DOHH2 (cell line): Measurements from ENCODE around the gene GPR176.

ENCODE experiments used
- H3F3A ChIP-seq: fragments of 200-600 bp; sonication (generic), shearing (Covaris generic); 2 replicates; pipeline ENCODE4 v1.6.0; 2016; ENCODE audit warnings: antibody characterized with exemption, mild to moderate bottlenecking; ENCODE audit not compliant: control insufficient read depth, insufficient read depth
- H3K27ac ChIP-seq: fragments of 200-600 bp; sonication (generic); 2 replicates; pipeline ENCODE4 v1.5.1; 2014; ENCODE audit warnings: low read depth, mild to moderate bottlenecking, low read length, moderate library complexity
- H3K27me3 ChIP-seq: fragments of 200-600 bp; sonication (generic); 2 replicates; pipeline ENCODE4 v1.6.1; 2014; ENCODE audit warnings: mild to moderate bottlenecking, low read length, mixed read lengths; ENCODE audit not compliant: control insufficient read depth
- H3K36me3 ChIP-seq: fragments of 200-600 bp; sonication (generic); 2 replicates; pipeline ENCODE4 v1.6.1; 2014; ENCODE audit warnings: mild to moderate bottlenecking, low read length, moderate library complexity, mixed read lengths; ENCODE audit not compliant: control insufficient read depth
- H3K4me1 ChIP-seq: fragments of 200-600 bp; sonication (generic); 2 replicates; pipeline ENCODE4 v1.6.1; 2014; ENCODE audit warnings: mild to moderate bottlenecking, low read length, mixed read lengths; ENCODE audit not compliant: control insufficient read depth
- H3K4me2 ChIP-seq: fragments of 200-600 bp; sonication (generic); 2 replicates; pipeline ENCODE4 v1.6.0; 2014; ENCODE audit warnings: mild to moderate bottlenecking, low read length, moderate library complexity
- H3K4me3 ChIP-seq: fragments of 200-600 bp; sonication (generic); 2 replicates; pipeline ENCODE4 v1.5.1; 2014; ENCODE audit warnings: mild to moderate bottlenecking, low read length, mixed read lengths
- H3K79me2 ChIP-seq: fragments of 200-600 bp; sonication (generic); 2 replicates; pipeline ENCODE4 v1.6.1; 2014; ENCODE audit warnings: mild to moderate bottlenecking, low read length, mixed read lengths; ENCODE audit not compliant: control insufficient read depth
- H3K9me2 ChIP-seq: fragments of 200-600 bp; sonication (generic); replicated peaks from 2 replicates; pipeline ENCODE4 v1.6.1; 2014; ENCODE audit warnings: mild to moderate bottlenecking, low read length, mixed read lengths; ENCODE audit not compliant: control insufficient read depth
- H3K9me3 ChIP-seq: fragments of 200-600 bp; sonication (generic); 2 replicates; pipeline ENCODE4 v1.6.1; 2014; ENCODE audit warnings: antibody characterized with exemption, low read length, mixed read lengths; ENCODE audit not compliant: control insufficient read depth, insufficient read depth
- H4K20me1 ChIP-seq: fragments of 200-600 bp; sonication (generic); 2 replicates; pipeline ENCODE4 v1.6.0; 2014; ENCODE audit warnings: low read depth, mild to moderate bottlenecking, antibody characterized with exemption, low read length, moderate library complexity; ENCODE audit not compliant: control insufficient read depth, insufficient read depth
- EZH2phosphoT487 ChIP-seq: fragments of 200-600 bp; sonication (generic); IDR thresholded peaks from 2 replicates; pipeline ENCODE4 v1.6.1; 2017; ENCODE audit warnings: borderline replicate concordance, mild to moderate bottlenecking, antibody characterized with exemption, low read length, moderate library complexity, mixed read lengths
- TF ChIP-seq, protein P1 (sequence below): fragments of 200-600 bp; sonication (generic); IDR thresholded peaks from one replicate; pipeline ENCODE4 v1.5.1; 2014; ENCODE audit warnings: antibody characterized with exemption, mild to moderate bottlenecking, low read depth, low read length; ENCODE audit not compliant: poor library complexity, severe bottlenecking

GPR176 gene

DNA sequence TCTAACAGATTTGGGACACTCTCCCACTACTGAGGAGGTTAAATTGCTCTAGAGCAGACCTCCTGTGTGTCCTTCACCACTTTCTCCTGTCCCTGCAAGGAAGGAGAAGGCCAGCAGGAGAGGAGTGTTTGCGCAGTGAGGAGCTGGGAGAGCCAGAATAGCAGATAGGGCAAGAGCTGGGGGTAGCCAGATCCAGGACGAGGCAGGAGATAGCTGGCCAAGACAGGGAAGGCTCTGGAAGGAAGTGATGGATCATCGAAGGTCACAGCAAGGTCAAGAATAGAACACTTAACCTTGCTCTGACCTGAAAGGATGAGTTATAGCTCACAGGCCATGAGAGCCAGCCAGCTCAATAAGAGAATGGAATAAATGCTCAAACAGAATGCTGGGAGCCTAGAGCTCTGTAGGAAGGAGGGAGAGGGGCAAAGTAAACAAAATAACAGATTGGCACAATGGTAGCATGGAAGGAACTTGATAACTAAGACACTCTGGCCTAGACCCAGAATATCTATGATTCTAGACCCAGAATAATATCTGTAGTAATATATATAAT, 99.9 kb downstream of the GPR176 start:
- Histone ChIP-seq H3K4me1 (no peaks in the 10 kb centered on the region), H3K27ac (no peak overlapping the region), H3K4me3 (no peak overlapping the region), H3K9me3 (no peaks in the 10 kb centered on the region), H3K79me2 (no peaks in the 10 kb centered on the region), H3K36me3 (no peaks in the 10 kb centered on the region), H4K20me1 (no peaks in the 10 kb centered on the region), H3K4me2 (no peak overlapping the region), H3F3A (no peaks in the 10 kb centered on the region), H3K9me2 (no peaks in the 10 kb centered on the region), H3K27me3 (peaks cover 13% of the 10 kb centered on the region)
- TF ChIP-seq EZH2phosphoT487 = no peak
- TF ChIP-seq, protein P1, sequence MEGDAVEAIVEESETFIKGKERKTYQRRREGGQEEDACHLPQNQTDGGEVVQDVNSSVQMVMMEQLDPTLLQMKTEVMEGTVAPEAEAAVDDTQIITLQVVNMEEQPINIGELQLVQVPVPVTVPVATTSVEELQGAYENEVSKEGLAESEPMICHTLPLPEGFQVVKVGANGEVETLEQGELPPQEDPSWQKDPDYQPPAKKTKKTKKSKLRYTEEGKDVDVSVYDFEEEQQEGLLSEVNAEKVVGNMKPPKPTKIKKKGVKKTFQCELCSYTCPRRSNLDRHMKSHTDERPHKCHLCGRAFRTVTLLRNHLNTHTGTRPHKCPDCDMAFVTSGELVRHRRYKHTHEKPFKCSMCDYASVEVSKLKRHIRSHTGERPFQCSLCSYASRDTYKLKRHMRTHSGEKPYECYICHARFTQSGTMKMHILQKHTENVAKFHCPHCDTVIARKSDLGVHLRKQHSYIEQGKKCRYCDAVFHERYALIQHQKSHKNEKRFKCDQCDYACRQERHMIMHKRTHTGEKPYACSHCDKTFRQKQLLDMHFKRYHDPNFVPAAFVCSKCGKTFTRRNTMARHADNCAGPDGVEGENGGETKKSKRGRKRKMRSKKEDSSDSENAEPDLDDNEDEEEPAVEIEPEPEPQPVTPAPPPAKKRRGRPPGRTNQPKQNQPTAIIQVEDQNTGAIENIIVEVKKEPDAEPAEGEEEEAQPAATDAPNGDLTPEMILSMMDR = no peak

DNA sequence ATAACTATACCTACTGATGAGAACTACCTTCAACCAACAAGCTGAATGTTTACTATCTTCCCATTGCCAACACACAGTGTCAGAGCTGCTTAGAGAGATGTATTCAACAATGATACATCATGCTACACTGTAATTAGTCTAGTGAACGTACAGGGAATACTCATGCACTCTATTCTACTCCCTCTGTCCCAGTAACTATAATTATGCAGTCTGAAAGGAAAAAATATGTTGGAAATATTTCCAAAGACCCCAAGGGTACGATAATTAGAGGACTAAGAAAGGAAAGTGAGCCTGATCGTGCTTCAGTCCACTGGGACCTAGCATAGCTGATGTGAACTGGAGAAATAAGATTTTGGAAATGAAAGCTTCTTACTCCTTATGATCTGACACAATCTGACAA, 100.5 kb downstream of the GPR176 start:
- no peak overlapping the region for H3K4me3 ChIP-seq
- no peaks in the 10 kb centered on the region for H3F3A ChIP-seq
- H3K9me2 ChIP-seq = no peaks in the 10 kb centered on the region
- TF ChIP-seq, protein P1 = no peak
- no peak for TF ChIP-seq EZH2phosphoT487
- H4K20me1 ChIP-seq = no peaks in the 10 kb centered on the region
- H3K4me1 ChIP-seq = no peaks in the 10 kb centered on the region
- H3K27ac ChIP-seq = no peak overlapping the region
- H3K79me2 ChIP-seq = no peaks in the 10 kb centered on the region
- no peaks in the 10 kb centered on the region for H3K9me3 ChIP-seq
- no peak overlapping the region for H3K4me2 ChIP-seq
- no peaks in the 10 kb centered on the region for H3K36me3 ChIP-seq
- H3K27me3 ChIP-seq = peaks cover 14% of the 10 kb centered on the region

DNA sequence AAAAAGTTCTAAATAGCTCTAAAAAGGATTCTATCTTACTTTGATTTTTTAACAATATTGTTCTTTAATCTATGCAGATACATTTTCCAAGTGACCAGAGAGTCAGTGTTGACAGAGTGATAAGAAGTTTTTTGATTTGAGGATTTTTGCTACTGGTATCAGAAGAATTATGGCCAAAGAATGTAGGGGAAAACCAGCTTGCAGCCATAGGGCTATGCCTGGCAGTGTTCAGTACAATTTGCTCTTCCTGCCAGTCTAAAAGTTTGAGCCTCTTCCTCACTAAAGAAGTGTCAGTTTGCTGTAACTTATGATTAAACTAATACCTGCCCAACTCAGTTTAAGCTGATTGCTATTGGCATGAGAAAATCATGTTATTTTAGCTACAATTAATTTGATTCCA, 102.2 kb downstream of the GPR176 start:
- H3K9me2 ChIP-seq = no peaks in the 10 kb centered on the region
- H3K4me2 ChIP-seq = no peak overlapping the region
- no peak overlapping the region for H3K4me3 ChIP-seq
- H3K36me3 ChIP-seq = no peaks in the 10 kb centered on the region
- no peaks in the 10 kb centered on the region for H3K4me1 ChIP-seq
- TF ChIP-seq, protein P1 = no peak
- no peak for TF ChIP-seq EZH2phosphoT487
- no peaks in the 10 kb centered on the region for H3K9me3 ChIP-seq
- H3K79me2 ChIP-seq = no peaks in the 10 kb centered on the region
- no peaks in the 10 kb centered on the region for H3F3A ChIP-seq
- H3K27me3 ChIP-seq = peaks cover 20% of the 10 kb centered on the region
- H3K27ac ChIP-seq = no peak overlapping the region
- H4K20me1 ChIP-seq = no peaks in the 10 kb centered on the region
